A549 (cell line): Measurements from ENCODE around the gene RAG2. TPM values are rescaled to one million over a fixed set of nuclear protein-coding genes. Genes with fewer than 3 reads are reported as not detected.

Source experiments
- ATAC-seq, 2 experiments: fragments of 200-7000 bp in 1 of 2; fragments of >200 bp in 1 of 2; cut with Nextera tagmentation in 1 of 2; cut with Tn5 transposase in 1 of 2; 3 replicates each; pipeline versions ENCODE4 v1.8.0 to v1.9.1; 2018 to 2020; ENCODE audit warnings: mild to moderate bottlenecking in 1 of 2, moderate library complexity in 1 of 2
- CTCF ChIA-PET: fragments of 300-600 bp; sonication (Branson Sonifier 250); formaldehyde crosslinking; extraction: SDS; loops from one replicate; lab custom pipeline; 2021; ENCODE audit warnings: antibody characterized with exemption, inconsistent platforms; lab: Yijun Ruan, JAX
- POLR2A ChIA-PET: fragments of 350-600 bp; formaldehyde crosslinking; extraction: SDS; loops from one replicate; lab custom pipeline; 2021; ENCODE audit warnings: antibody characterized with exemption, inconsistent platforms; lab: Yijun Ruan, JAX
- DNase-seq, 2 experiments: peaks; one replicate each; pipeline versions ENCODE4 v3.0.0 to v3.0.0-alpha.2; 2011 to 2016; ENCODE audit warnings: low read depth in 1 of 2, low spot score in 1 of 2
- FAIRE-seq: peaks from 2 replicates; lab custom pipeline; 2011; peaks lifted over from hg19 to GRCh38; lab: Jason Lieb, UNC
- H3K27ac ChIP-seq, 2 experiments: fragments of >200 bp; sonication (Bioruptor Twin); formaldehyde crosslinking; 3 replicates each; pipeline ENCODE4 v1.5.1; 2016 to 2017
- H3K4me1 ChIP-seq: fragments of >200 bp; sonication (Bioruptor Twin); formaldehyde crosslinking; 3 replicates; pipeline ENCODE4 v1.6.1; 2016
- H3K4me2 ChIP-seq: fragments of >200 bp; sonication (Bioruptor Twin); formaldehyde crosslinking; 3 replicates; pipeline ENCODE4 v1.6.1; 2016
- H3K4me3 ChIP-seq: fragments of >200 bp; sonication (Bioruptor Twin); formaldehyde crosslinking; 3 replicates; pipeline ENCODE4 v1.5.1; 2016
- H3K9me3 ChIP-seq: fragments of >200 bp; sonication (Bioruptor Twin); formaldehyde crosslinking; 3 replicates; pipeline ENCODE4 v1.6.1; 2016
- ATOH8 ChIP-seq: fragments of 250-450 bp; sonication (Bioruptor Pico); IDR thresholded peaks from 2 replicates; pipeline ENCODE4 v1.5.0; 2020; ENCODE audit warnings: low read depth, mild to moderate bottlenecking, moderate library complexity
- CBX2 ChIP-seq: fragments of 200-600 bp; sonication (generic); IDR thresholded peaks from 2 replicates; pipeline ENCODE4 v1.6.1; 2016; ENCODE audit warnings: low read depth, mild to moderate bottlenecking, borderline replicate concordance
- ELK1 ChIP-seq: fragments of 150-350 bp; IDR thresholded peaks from 2 replicates; pipeline ENCODE4 v1.6.1; 2014; ENCODE audit warnings: low read depth, mild to moderate bottlenecking, low read length
- EP300 ChIP-seq, 2 experiments: fragments of >200 bp; sonication (Bioruptor Twin); formaldehyde crosslinking; IDR thresholded peaks; 2 replicates in 1 of 2; 3 replicates in 1 of 2; pipeline ENCODE4 v1.6.1; 2016 to 2017
- FOXS1 ChIP-seq: fragments of 250-450 bp; sonication (Bioruptor Pico); IDR thresholded peaks from 2 replicates; pipeline ENCODE4 v1.5.0; 2020; ENCODE audit warnings: mild to moderate bottlenecking, moderate library complexity
- HDAC2 ChIP-seq: fragments of 200-600 bp; sonication (generic); IDR thresholded peaks from 2 replicates; pipeline ENCODE4 v1.6.1; 2016
- HOXB5 ChIP-seq: fragments of 250-450 bp; sonication (Bioruptor Pico); IDR thresholded peaks from 2 replicates; pipeline ENCODE4 v1.5.0; 2020; ENCODE audit warnings: mild to moderate bottlenecking, moderate library complexity
- JUN ChIP-seq, 2 experiments: fragments of >200 bp; sonication (Bioruptor Twin); formaldehyde crosslinking; IDR thresholded peaks; 2 replicates in 1 of 2; 3 replicates in 1 of 2; pipeline ENCODE4 v1.6.1; 2016 to 2017
- MAX ChIP-seq: IDR thresholded peaks from 2 replicates; pipeline ENCODE4 v1.6.1; 2012
- PBX3 ChIP-seq: IDR thresholded peaks from 2 replicates; pipeline ENCODE4 v1.6.1; 2012
- RNF2 ChIP-seq: fragments of 200-600 bp; sonication (generic); IDR thresholded peaks from 2 replicates; pipeline ENCODE4 v1.6.1; 2016; ENCODE audit warnings: low read depth, mild to moderate bottlenecking, antibody characterized with exemption, moderate library complexity, borderline replicate concordance
- USF2 ChIP-seq: fragments of 450-650 bp; IDR thresholded peaks from 2 replicates; pipeline ENCODE4 v1.6.1; 2014; ENCODE audit warnings: antibody characterized with exemption
- ZC3H11A ChIP-seq: fragments of 450-650 bp; IDR thresholded peaks from 2 replicates; pipeline ENCODE4 v1.6.1; 2014; ENCODE audit warnings: antibody characterized with exemption, mild to moderate bottlenecking
- ZSCAN20 ChIP-seq: fragments of 250-450 bp; sonication (Bioruptor Pico); IDR thresholded peaks from 2 replicates; pipeline ENCODE4 v1.8.0; 2022; ENCODE audit warnings: mild to moderate bottlenecking, moderate library complexity
- WGBS: methylation state at CpG from one replicate; pipeline ENCODE4 v1.1.6; 2017; ENCODE audit errors: missing lambda C conversion rate; 5-methylcytosine and 5-hydroxymethylcytosine counted together
- polyA plus RNA-seq, 4 experiments: library from polyadenylated mRNA; depleted of rRNA in 3 of 4; stranded (reverse); fragments of >200 nt; fragmentation: RNase III in 1 of 4; extraction: RNeasy Plus Mini Kit Qiagen cat#74134 plus additional on column Dnase treatment in 1 of 4; gene quantifications; 2 replicates in 3 of 4; 3 replicates in 1 of 4; pipeline ENCODE4 v1.2.3, GENCODE V29; 2011 to 2017

Gene RAG2
- polyA plus RNA-seq, 2 of the 4 experiments (the other 2 are of a cell fraction), result not detected

DNA sequence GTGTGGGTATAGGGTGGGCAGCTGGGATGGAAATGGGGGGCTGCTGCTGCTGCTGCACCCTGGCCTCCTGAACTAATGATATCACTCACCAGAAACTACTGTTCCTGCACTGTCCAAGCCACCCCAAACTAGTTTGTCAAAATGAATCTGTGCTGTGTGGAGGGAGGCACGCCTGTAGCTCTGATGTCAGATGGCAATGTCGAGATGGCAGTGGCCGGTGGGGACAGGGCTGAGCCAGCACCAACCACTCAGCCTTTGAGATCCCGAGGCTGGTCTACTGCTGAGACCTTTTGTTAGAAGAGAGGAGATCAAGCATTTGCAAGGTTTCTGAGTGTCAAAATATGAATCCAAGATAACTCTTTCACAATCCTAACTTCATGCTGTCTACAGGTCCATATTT lies 28.9 kb downstream of the RAG2 start:
- ATAC-seq, result no peak
- H3K27ac ChIP-seq, result no peak overlapping the region
- TF ChIP-seq ATOH8 (CRISPR knock-in tag) (no peak), MAX (no peak), EP300 (IDR thresholded peaks at IDR 0.05) (no peak), CBX2 (no peak)
- TF ChIP-seq, all 56 proteins: peak for 0
- ChIA-PET POLR2A (no interaction called here), CTCF (interaction anchor here (1.3 kb wide), 1 partner anchor 178 kb away, joined by 5 read pairs; no protein-coding TSS in a partner anchor)
- 9% methylated on average over 4 of the region's 4 CpGs for WGBS
- DNase-seq (no peak), FAIRE-seq (no peak)
- no peak overlapping the region for H3K4me3 ChIP-seq
- H3K4me1 ChIP-seq, result no peaks in the 10 kb centered on the region
- H3K9me3 ChIP-seq, result no peaks in the 10 kb centered on the region
- no peak overlapping the region for H3K4me2 ChIP-seq

GRCh38 chr11:36567694-36568093 lies 30.3 kb downstream of the RAG2 start, which contains the start of gene RAG1:
RAG1 (plus strand) TSS chr11:36568007; CDS start chr11:36573305, 5,298 bp downstream.
- Histone ChIP-seq H3K9me3 (no peaks in the 10 kb centered on the region), H3K4me1 (no peaks in the 10 kb centered on the region), H3K27ac (no peak within 1 kb of the TSS), H3K4me3 (no peak within 1 kb of the TSS), H3K4me2 (no peak within 1 kb of the TSS)
- POLR2A ChIA-PET, result no interaction called here
- TF ChIP-seq USF2 (no peak), ZC3H11A (no peak), FOXS1 (CRISPR knock-in tag) (no peak)
- CTCF ChIA-PET, result interaction anchor here (8.7 kb wide), 1 partner anchor 181 kb away, joined by 155 read pairs; no protein-coding TSS in a partner anchor
- DNase-seq (no peak), FAIRE-seq (no peak), ATAC-seq (no peak)
- WGBS, result 0% methylated on average over 1 of the region's 1 CpG

- TF ChIP-seq ZSCAN20 (CRISPR knock-in tag), result no peak
- no peak for TF ChIP-seq ELK1
- no peak for TF ChIP-seq PBX3
- TF ChIP-seq JUN (IDR thresholded peaks at IDR 0.05), result no peak
- TF ChIP-seq HOXB5 (CRISPR knock-in tag), result no peak
- TF ChIP-seq HDAC2, result no peak
- TF ChIP-seq FOXS1 (CRISPR knock-in tag), result no peak
- TF ChIP-seq RNF2, result no peak
- ChIA-PET CTCF (interaction anchor here (0.6 to 8.7 kb wide), 5 partner anchors 9 to 745 kb away, joined by 3 to 155 read pairs (median 47); no protein-coding TSS in a partner anchor), POLR2A (no interaction called here)
- FAIRE-seq (no peak), DNase-seq (no peak), ATAC-seq (no peak)
- no peaks in the 10 kb centered on the region for H3K9me3 ChIP-seq
- no peaks in the 10 kb centered on the region for H3K4me1 ChIP-seq
- no peak overlapping the region for H3K4me3 ChIP-seq
- no peak overlapping the region for H3K4me2 ChIP-seq
- 23% methylated on average over 4 of the region's 4 CpGs for WGBS
- H3K27ac ChIP-seq, result no peak overlapping the region
These were observed 31.5 kb downstream of the RAG2 start for GRCh38 chr11:36566407-36567053.
